DMS79 treated with DMSO at 0.1 percent for 48 hours (cell line): ENCODE measurements around the gene ANO9.
"Not testable (repeated sequence)": the region's sequence is repeated elsewhere in the genome, so short reads cannot be mapped to it uniquely, and the experiment has no call there.

Experiments
- DNase-seq: peaks from one replicate; lab custom pipeline; 2025; lab: John Stamatoyannopoulos, UW

ANO9 gene

DNA sequence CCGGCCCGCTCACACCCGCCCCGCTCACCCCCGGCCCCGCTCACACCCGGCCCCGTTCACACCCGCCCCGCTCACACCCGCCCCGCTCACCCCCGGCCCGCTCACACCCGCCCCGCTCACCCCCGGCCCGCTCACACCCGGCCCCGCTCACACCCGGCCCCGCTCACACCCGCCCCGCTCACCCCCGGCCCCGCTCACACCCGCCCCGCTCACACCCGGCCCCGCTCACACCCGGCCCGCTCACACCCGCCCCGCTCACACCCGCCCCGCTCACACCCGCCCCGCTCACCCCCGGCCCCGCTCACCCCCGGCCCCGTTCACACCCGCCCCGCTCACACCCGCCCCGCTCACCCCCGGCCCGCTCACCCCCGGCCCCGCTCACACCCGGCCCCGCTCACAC, 40.6 kb downstream of the ANO9 start:
- not testable (repeated sequence) for DNase-seq

DNA sequence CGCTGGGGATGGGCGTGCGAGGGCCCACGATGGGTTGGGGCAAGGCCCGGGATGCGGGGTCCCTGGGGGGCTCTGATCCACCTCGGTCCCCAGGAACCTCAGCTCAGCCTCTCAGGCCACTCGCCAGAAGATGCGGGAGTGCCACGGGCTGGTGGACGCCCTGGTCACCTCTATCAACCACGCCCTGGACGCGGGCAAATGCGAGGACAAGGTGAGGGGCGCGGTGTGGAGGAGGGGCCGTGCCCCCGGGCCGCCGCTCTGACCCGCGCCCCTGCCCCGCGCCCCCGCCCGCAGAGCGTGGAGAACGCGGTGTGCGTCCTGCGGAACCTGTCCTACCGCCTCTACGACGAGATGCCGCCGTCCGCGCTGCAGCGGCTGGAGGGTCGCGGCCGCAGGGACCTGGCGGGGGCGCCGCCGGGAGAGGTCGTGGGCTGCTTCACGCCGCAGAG, 41.5 kb downstream of the ANO9 start:
- DNase-seq, result no peak

DNA sequence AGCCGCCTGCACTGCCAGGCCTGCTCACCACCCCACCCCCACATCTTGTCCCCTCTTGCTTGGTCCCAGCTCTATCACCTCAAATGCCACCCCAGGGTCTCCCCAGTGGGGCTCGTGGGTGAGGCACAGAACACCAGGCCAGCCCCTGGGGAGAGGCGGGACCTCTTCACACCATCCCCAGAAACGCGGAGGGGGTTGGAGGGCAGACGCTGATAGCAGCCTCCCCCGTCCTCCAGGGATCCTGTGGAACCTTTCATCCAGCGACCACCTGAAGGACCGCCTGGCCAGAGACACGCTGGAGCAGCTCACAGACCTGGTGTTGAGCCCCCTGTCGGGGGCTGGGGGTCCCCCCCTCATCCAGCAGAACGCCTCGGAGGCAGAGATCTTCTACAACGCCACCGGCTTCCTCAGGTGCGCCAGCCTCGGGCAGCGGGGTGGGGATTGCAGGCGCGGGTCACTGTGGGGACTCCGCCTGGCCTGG, 42.0 kb downstream of the ANO9 start:
- no peak for DNase-seq

DNA sequence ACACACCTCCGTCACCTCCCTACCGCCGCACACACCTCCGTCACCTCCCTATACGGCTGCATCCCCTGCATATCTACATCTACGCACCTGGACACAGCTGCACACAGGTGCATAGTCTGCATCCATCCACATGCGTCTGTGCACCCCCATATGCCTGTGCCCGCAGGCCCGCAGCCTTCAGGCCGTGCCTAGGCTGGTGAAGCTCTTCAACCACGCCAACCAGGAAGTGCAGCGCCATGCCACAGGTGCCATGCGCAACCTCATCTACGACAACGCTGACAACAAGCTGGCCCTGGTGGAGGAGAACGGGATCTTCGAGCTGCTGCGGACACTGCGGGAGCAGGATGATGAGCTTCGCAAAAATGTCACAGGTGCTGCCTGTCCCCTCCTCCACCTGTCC, 43.0 kb downstream of the ANO9 start:
- DNase-seq, result no peak

DNA sequence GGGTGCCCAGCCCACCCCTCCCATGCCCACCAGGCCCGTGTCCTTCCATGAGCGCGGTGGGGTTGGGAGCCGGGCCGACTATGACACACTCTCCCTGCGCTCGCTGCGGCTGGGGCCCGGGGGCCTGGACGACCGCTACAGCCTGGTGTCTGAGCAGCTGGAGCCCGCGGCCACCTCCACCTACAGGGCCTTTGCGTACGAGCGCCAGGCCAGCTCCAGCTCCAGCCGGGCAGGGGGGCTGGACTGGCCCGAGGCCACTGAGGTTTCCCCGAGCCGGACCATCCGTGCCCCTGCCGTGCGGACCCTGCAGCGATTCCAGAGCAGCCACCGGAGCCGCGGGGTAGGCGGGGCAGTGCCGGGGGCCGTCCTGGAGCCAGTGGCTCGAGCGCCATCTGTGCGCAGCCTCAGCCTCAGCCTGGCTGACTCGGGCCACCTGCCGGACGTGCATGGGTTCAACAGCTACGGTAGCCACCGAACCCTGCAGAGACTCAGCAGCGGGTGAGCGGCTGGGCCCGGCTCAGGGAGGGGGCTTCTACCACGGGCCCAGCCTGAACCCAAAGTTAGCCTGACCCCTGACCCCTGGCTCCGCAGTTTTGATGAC, 44.8 kb downstream of the ANO9 start:
- no peak for DNase-seq

DNA sequence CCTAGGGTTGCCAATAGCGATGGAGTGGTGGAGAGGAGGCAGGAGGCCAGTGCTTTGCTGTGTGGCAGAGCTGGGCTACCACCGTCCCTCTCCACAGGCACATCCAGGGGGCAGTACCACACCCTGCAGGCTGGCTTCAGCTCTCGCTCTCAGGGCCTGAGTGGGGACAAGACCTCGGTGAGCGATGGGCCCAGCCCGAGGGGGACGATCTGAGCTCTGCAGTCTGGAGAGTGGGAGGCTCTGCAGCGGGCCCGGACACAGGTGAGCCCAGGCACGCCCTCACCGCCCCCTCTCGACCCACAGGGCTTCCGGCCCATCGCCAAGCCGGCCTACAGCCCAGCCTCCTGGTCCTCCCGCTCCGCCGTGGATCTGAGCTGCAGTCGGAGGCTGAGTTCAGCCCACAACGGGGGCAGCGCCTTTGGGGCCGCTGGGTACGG, 45.3 kb downstream of the ANO9 start:
- DNase-seq, result no peak

DNA sequence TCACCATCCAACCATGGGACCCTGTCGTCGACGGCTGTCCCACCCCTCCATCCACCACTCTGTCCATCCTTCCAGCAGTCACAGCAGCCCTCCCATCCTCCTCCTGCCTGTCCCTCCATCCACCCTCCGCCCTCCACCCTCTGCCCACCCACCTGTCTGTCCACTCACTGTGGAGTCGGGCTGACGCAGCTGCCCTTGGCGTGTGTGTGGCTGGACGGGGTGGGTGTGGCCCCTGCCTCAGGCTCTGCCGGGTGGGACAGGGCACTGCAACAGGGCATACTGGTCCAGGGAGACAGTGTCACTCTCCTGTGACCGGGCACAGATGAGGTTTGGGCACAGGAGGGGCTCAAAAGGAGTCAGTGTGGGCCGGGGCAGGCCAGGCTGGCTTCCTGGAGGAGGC, 45.9 kb downstream of the ANO9 start:
- no peak for DNase-seq

DNA sequence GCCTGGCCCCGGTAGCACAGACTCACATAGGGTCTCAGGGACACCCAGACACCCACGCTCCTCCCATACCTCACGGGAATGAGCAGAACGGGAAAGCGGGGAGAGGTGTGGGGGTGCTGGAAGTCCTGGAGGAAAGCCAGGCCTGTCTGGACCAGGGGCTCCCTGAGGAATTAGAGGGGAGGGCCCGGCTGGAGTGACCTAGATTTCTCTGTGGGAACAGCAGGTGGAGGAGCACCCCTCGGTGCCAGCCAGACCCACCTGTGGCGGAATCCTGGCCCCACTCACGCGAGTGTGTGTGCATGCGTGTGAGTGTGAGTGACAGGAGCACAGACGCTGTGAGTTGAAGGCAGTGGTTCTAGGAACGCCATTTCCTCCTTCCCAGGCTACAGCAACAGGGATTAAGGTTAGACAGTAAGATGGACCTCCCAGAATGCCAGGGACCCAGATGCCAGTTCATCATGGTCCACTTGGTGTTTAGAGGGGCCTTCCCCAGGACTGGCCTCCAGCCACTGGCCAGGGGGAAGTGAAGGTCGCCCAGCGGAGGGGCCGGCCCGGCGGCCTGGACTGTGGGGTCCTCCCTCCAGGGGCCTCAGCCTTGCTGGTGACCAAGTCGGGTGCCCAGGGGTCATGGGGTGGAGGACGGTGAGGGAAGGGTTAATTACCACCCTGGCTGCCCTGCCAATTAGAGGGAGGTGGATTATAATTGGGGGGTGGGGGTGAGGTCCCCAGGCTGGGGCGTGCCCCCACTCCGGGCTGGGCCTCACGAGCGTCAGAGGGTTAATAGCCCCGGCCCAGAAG, 46.8 kb downstream of the ANO9 start:
- DNase-seq, result no peak

DNA sequence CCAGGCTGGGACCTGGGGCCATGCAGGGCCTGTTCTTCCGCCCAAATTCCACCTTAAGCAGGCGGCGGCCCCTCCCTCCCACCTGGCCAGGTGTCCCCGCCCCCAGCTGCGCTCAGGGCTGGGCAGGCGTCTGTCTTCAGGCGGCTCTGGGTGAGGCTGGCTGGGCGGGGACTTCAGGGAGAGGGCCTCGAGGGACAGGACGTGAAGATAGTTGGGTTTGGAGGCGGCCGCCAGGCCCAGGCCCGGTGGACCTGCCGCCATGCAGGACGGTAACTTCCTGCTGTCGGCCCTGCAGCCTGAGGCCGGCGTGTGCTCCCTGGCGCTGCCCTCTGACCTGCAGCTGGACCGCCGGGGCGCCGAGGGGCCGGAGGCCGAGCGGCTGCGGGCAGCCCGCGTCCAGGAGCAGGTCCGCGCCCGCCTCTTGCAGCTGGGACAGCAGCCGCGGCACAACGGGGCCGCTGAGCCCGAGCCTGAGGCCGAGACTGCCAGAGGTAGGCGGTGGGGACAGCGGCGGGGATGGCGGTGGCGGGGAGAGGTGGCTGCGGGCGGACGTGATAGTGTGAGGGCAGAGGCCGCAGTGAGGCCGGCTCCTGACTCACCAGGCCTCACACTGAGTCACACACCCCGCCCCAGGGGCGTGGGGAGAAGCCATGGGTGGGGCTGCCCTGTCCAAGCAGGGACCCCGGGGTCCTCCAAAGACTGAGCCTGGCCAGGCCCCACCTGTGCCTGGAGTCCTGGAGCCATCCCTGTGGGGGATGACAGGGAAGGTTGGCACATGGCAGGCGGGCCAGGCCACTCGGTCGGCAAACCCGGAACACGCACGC, 47.6 kb downstream of the ANO9 start, which contains the start of gene PKP3:
Gene PKP3 (plus strand): TSS at position 176 of the 824 bp plus-strand sequence. CDS start 84 bp downstream, at position 260.
- peak; percentile 15 for DNase-seq

DNA sequence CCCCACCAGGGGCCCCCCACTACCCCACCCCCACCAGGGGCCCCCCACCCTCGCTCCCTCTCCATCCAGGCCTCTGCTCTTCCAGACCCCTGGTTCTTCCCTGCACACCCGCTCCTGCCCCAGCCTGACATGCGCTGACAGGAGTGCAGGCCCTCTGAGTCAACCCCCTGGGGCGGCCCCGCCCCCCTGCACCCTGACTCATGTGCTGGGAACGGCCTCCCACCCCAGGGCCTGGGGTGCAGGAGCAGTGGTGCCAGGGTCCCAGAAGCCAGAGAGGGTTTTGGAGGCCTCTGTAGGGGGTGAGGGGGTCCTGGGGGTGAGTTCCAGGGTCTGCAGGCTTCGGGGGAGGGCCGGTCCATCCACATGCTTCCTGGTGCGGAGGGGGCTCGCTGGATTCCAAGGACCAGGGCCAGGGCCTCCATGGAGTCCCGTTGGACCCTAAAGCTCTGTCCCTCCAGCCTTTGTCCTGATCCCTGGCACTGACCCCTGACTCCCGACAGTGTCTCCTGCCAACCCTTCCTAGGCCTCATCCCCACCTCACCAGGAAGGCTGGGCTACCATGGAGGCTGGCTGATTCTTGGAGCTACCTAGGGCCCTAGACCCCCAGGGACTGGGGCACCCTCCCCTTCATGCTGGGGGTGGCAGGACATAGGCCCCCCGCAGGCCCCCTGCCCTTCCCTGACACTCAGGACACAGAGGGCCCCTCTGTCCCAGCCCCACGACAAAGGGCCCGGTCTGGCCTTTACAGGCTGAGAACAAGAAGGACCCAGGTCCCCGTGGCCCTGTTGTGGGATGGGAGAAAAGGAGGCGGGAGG, 48.4 kb downstream of the ANO9 start:
- DNase-seq, result no peak

DNA sequence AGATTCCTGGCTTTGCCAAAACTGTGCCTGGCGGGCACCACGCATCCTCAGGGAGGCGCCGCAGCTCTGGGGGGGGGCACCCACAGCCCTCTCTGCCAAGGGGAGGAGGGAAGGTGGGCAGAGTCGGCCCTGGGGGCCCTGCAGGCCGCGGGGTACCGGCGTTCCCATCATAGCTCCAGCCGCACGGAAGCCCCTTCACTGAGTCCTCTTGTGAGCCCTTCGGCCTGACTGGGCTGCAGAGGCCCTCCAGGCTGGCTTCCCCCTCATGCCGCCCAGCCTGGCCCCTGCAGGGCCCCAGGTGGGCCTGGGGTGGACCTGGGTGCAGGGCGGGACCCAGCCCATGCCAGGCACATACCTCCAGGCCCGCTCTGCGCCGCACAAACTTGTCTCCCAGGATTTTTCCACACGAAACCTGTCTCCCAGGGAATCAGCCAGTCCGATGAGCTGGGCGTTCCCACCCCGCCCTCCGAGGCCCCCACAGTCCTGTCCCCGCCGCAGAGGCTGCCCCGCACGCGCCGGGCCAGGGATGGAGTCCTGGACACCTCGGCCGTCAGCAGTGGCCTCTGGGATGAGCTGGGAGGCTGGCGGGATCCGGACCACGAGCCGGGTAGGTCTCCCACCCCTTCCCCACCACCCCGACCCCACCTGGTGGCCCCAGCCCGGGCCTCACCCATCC, 49.6 kb downstream of the ANO9 start:
- DNase-seq, result no peak

DNA sequence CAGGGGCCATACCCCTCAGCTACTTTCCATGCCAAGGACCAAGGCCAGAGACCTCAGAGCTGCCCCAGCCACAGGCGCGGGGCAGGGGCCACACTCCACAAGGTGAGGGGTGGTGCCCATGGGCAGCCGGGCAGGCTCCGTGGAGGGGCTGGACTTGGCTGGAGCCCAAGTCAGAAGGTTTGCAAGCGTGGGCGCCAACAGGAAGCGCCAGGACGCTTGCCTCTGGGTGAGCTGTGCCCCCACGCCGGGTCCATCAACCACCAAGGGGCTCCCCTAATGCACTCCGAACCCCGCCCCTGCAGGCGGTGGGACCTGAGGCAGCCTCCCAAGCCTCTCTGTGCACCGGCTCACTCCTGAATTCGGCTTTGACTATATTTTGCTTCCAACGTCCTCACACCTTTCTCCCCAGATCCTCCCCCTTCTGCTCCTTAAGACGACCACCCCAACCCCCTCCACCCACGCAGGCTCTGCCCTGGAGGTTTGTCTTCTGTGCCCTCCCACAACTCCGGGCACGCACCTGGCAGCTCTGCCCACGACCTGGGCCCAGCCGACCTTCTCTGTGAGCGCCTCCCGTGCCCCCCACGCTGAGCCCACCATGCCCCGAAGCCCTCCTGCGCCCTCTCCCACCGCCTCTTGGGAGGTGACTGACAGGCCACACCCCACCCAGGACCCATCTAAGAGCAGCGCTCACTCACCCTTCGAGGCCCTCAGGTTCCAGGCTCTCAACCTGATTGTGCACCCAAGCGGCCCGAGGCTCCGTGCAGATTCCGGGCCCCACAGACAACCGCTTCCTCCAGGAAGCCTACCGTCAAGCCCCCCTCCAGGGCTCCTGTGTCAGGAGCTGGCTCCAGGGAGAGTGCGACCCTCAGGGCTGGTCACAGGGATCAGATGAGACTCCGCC, 50.4 kb downstream of the ANO9 start:
- DNase-seq, result no peak

DNA sequence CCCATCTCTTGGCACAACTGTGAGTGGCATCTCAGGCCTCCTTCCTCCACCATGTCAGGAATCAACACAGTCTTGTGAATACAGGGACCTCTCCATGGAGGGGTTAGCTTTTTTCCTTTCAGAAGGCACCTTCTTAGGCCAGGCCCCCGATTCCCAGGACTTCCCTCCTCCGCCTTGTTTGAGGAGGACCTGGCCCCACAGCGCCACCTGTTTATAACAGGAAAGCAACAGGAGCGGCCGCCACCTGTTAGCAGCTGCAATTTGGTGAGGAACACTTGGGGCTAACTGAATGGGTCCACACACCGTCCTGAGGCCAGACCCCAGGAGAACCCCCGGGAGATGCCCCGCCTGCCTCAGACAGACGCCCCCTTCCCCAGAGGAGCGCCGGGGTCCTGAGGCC, 51.6 kb downstream of the ANO9 start:
- no peak for DNase-seq

DNA sequence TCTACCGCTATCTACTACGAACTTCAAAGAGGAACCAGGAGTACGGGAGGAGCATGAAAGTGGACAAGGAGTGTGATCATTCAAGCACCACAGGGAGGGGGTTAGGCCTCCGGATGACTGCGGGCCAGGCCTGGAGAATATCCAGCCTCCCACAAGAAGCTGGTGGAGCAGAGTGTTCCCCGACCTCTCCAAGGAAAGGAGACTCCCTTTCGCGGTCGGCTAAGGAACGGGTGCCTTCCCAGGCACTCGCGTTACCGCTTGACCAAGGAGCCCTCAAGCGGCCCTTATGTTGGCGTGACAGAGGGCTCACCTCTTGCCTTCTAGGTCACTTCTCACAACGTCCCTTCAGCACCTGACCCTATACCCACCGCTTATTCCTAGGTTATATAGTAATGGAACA, 52.4 kb downstream of the ANO9 start:
- not testable (repeated sequence) for DNase-seq

DNA sequence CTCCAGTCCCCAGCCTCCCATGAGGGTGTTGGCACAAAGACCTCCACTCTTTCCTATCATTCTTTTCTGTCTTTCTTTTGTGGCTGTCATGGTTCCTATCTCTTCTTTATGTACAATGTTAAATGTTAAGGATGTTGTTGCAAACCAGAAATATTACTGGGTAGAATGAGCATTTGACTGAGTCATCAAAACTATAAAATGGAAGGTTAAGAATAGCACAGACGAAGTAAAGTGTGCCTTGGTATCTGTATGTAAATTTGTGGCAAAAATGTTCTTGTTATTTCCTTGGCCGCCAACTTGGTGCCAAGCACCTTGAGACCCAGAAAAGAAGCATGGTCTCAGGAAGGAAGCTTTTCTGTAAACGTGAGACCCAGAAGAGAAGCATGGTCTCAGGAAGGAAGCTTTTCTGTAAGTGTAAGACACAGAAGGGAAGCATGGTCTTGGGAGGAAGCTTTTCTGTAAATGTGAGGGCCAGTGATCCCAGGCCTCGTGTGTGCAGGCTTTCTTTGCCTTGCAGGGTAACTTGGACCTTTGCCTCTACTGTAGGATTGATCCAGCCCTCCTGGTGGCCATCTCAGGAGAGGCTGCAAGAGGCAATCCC, 54.5 kb downstream of the ANO9 start:
- DNase-seq, result no peak

DNA sequence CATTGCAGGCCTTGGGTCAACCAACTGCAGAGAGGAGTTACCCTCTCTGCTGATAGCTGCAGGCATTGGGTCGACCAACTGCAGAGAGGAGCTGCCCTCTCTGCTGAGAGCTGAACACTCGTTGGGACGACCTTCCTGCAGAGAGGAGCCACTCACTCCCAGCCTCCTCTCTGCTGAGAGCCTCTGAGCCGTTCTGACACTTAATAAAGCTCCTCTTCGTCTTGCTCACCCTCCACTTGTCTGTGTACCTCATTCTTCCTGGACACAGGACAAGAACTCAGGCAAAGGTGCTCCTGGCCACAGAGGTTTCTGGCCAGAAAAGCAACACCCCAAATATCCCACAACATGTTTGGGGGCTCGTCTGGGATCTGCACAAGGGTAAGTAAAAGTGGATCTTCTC, 55.3 kb downstream of the ANO9 start:
- no peak for DNase-seq

DNA sequence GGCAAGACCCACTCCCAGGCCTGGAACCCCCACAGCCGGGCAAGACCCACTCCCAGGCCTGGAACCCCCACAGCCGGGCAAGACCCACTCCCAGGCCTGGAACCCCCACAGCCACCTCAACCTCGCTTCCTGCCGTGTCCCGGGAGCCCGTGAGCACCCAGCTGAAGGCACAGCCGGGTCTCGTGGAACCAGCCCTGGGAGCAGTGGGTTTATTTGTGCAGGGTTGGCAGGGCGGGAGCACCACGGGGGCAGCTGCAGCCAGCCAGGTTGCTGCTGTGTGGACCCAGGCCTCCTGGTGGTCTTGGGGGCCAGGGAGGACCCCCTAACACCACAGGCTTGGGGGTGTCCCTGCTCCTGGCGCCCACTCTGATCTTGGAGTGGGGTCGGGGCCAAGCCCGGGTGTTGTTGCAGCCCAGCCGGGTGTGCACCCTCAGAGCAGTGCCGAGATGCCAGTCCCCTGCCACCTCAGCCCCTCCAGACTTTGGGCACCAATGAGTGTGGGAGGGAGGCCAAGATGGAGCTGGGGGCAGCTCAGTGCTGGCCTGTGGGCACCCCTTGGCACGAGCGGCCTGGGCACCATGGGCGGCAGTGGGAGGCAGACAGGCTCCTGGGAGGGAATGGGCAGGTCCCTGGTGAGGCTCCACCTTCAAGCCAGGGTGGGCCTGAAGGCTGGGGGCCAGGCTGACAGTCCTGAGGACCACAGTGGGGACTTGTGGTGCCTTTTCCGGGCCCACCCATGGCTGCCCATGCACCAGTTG, 56.0 kb downstream of the ANO9 start:
- DNase-seq, result no peak

DNA sequence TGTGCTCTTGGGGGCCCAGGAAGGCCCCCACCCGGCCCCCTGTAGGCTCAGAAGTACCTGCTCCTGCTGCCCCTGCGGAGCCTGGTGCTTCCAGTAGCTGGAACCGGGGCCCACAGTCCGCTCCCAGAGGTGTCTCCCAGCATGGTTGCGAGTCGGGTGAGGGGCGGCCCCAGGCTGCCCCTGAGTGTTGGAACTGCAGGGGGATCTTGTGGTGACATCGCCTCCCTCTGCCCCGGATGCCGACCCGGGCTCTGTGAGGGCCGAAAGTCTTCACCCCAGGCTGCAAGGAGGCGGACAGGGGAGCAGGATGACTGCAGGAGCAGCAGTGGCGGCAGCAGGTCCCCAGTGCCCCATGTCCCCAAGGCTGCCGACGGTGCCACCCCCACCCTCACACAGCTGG, 57.3 kb downstream of the ANO9 start:
- no peak for DNase-seq

DNA sequence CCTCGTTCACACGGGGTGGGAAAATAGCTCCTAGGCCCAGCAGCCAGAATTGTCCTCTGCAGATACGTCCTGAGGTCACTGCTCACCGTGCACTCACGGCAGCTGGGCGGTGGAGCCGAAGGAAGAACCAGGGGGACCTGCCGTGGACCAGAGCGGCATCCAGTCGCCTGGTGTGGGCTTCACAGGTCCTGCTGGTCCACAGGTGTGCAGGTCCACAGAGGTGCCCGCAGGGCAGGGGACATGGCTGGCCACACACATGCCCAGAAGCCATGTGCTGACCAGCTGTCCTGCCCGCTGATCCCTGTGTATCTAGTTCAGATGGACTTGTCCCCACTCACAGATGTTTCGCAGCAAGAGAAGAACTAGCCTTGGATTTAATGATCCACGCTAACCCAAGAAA, 58.4 kb downstream of the ANO9 start:
- DNase-seq, result no peak
